Osteoblast (primary cell): Measurements from ENCODE around the gene MCC. TPM values are rescaled to one million over a fixed set of nuclear protein-coding genes. Genes with fewer than 3 reads are reported as not detected.

Experiments
- DNase-seq: peaks from one replicate; pipeline ENCODE4 v3.0.0; 2011; ENCODE audit warnings: low spot score, mixed read lengths; ENCODE audit not compliant: insufficient read length; ENCODE audit errors: missing footprints
- H2AFZ ChIP-seq: 2 replicates; pipeline ENCODE4 v1.6.0; 2011; ENCODE audit warnings: mild to moderate bottlenecking, low read length
- H3K27ac ChIP-seq: 2 replicates; pipeline ENCODE4 v1.5.1; 2011; ENCODE audit warnings: mild to moderate bottlenecking, low read depth, low read length, moderate library complexity
- H3K27me3 ChIP-seq: 2 replicates; pipeline ENCODE4 v1.6.0; 2012; ENCODE audit warnings: mild to moderate bottlenecking, control low read depth, inconsistent platforms, low read length, moderate library complexity; ENCODE audit not compliant: insufficient read depth
- H3K36me3 ChIP-seq: 2 replicates; pipeline ENCODE4 v1.5.1; 2011; ENCODE audit warnings: mild to moderate bottlenecking, low read length, control low read depth, moderate library complexity; ENCODE audit not compliant: insufficient read depth
- H3K4me1 ChIP-seq: 2 replicates; pipeline ENCODE4 v1.5.1; 2011; ENCODE audit warnings: mild to moderate bottlenecking, low read length, control low read depth, moderate library complexity; ENCODE audit not compliant: insufficient read depth
- H3K4me2 ChIP-seq: 2 replicates; pipeline ENCODE4 v1.6.0; 2011; ENCODE audit warnings: mild to moderate bottlenecking, low read length; ENCODE audit not compliant: insufficient read depth
- H3K4me3 ChIP-seq: fragments of 200-600 bp; sonication (generic); 3 replicates; pipeline ENCODE4 v1.5.1; 2012; ENCODE audit warnings: mild to moderate bottlenecking, low read length, inconsistent platforms; ENCODE audit not compliant: insufficient read depth
- H3K79me2 ChIP-seq: 2 replicates; pipeline ENCODE4 v1.6.0; 2012; ENCODE audit warnings: mild to moderate bottlenecking, low read length, control low read depth, inconsistent platforms; ENCODE audit not compliant: insufficient read depth
- H3K9me3 ChIP-seq: 2 replicates; pipeline ENCODE4 v1.5.1; 2011; ENCODE audit warnings: low read depth, low read length, control low read depth
- H4K20me1 ChIP-seq: 2 replicates; pipeline ENCODE4 v1.6.0; 2012; ENCODE audit warnings: mild to moderate bottlenecking, low read length, control low read depth; ENCODE audit not compliant: insufficient read depth
- total RNA-seq: library from RNA; depleted of rRNA; stranded (reverse); fragments of >200 nt; gene quantifications from 2 replicates; pipeline ENCODE4 v1.2.3, GENCODE V29; 2012
- TF ChIP-seq, protein P1 (sequence below): IDR thresholded peaks from 2 replicates; pipeline ENCODE4 v1.5.1; 2011; ENCODE audit warnings: mild to moderate bottlenecking, low read depth, low read length, moderate library complexity; ENCODE audit errors: extremely low read depth

MCC gene
- total RNA-seq, 1 donor: 45.6 TPM

DNA sequence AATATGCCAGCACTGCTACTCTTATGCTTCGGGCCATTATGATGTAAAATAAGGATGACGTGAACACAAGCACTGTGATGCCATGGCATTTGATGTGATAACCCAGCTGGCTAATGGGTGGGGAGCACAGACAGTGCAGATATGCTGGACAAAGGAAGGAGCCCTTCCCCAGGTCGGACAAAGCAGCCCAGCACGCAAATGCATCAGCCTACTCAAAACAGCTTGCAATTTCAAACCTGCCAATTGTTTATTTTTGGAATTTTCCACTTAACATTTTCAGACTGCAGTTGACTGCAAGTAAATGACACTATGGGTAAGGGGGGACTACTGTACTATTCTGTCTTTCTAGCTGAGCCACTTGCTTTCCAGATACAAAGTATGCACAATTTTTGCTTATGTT is 330.4 kb downstream of the MCC start:
- no peak overlapping the region for H3K27ac ChIP-seq
- TF ChIP-seq, protein P1, sequence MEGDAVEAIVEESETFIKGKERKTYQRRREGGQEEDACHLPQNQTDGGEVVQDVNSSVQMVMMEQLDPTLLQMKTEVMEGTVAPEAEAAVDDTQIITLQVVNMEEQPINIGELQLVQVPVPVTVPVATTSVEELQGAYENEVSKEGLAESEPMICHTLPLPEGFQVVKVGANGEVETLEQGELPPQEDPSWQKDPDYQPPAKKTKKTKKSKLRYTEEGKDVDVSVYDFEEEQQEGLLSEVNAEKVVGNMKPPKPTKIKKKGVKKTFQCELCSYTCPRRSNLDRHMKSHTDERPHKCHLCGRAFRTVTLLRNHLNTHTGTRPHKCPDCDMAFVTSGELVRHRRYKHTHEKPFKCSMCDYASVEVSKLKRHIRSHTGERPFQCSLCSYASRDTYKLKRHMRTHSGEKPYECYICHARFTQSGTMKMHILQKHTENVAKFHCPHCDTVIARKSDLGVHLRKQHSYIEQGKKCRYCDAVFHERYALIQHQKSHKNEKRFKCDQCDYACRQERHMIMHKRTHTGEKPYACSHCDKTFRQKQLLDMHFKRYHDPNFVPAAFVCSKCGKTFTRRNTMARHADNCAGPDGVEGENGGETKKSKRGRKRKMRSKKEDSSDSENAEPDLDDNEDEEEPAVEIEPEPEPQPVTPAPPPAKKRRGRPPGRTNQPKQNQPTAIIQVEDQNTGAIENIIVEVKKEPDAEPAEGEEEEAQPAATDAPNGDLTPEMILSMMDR: no peak
- H3K36me3 ChIP-seq: no peaks in the 10 kb centered on the region
- H3K79me2 ChIP-seq: no peaks in the 10 kb centered on the region
- H2AFZ ChIP-seq: no peak overlapping the region
- no peaks in the 10 kb centered on the region for H3K27me3 ChIP-seq
- H3K4me2 ChIP-seq: no peak overlapping the region
- no peak overlapping the region for H3K4me3 ChIP-seq
- H4K20me1 ChIP-seq: no peaks in the 10 kb centered on the region
- no peaks in the 10 kb centered on the region for H3K9me3 ChIP-seq
- DNase-seq: no peak
- H3K4me1 ChIP-seq: peaks cover 7% of the 10 kb centered on the region

DNA sequence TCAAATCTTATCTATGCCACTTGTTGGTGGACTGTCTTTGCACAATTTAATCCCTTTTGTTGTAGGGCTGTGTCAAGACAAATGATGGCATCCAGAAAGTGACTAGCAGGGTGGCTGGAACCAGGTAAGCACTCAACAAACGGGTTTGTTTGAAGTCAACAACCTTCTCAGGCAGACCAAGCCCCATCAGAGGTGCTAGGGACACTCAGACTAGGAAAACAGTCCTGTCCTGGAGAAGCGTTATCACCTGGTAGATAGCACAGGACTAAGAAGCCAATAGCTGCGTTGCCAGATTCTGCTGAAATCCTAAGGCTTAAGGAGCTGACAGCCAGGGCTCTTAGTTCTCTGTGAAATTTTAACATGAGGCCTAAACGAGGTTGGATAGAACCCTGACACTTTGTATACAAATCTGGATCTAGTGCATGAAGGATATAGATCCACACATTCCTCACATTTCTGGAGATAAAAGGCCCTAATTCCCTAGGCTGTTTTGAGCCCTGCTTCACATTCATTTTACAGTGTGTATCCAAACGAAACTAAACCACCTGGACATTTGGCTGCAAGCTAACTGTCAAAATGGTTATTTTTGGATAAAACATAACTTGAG is 331.9 kb downstream of the MCC start:
- H3K4me2 ChIP-seq: no peak overlapping the region
- no peaks in the 10 kb centered on the region for H3K9me3 ChIP-seq
- no peaks in the 10 kb centered on the region for H3K36me3 ChIP-seq
- H4K20me1 ChIP-seq: no peaks in the 10 kb centered on the region
- no peak overlapping the region for H3K4me3 ChIP-seq
- no peaks in the 10 kb centered on the region for H3K27me3 ChIP-seq
- H3K27ac ChIP-seq: no peak overlapping the region
- no peak for DNase-seq
- TF ChIP-seq, protein P1: no peak
- H3K4me1 ChIP-seq: no peaks in the 10 kb centered on the region
- no peak overlapping the region for H2AFZ ChIP-seq
- no peaks in the 10 kb centered on the region for H3K79me2 ChIP-seq

DNA sequence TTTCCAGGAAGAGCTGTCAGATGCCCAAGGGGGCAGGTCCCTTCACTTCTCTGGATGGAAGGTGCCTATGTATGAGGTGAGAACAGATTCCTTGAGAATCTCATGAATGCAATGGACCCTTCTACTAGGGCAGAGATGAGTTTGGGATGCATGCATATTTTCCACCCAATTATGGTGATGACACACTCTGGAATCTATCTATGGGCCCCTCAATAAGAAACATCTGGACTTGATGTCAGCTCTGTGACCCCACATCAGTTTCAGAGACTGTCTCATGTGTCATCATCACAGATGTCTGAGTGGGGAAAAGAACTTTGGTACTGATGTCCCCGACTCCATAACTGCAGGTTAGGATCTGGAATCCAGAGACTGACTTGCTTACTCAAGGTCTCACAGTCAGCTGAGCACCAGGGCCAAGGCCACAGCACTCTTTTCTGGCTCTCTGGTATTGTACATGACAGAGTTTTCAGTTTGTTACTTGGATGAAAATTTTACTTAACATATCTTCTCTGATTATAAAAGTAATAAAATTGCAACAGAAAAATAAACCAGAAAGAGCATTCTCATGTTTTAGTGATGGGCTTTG is 334.6 kb downstream of the MCC start:
- peak; percentile 58 for DNase-seq
- TF ChIP-seq, protein P1: no peak
- H3K4me2 ChIP-seq: no peak overlapping the region
- no peak overlapping the region for H3K27ac ChIP-seq
- H4K20me1 ChIP-seq: no peaks in the 10 kb centered on the region
- no peaks in the 10 kb centered on the region for H3K79me2 ChIP-seq
- peaks cover 9% of the 10 kb centered on the region for H3K4me1 ChIP-seq
- H3K4me3 ChIP-seq: no peak overlapping the region
- no peak overlapping the region for H2AFZ ChIP-seq
- H3K27me3 ChIP-seq: no peaks in the 10 kb centered on the region
- no peaks in the 10 kb centered on the region for H3K36me3 ChIP-seq
- no peaks in the 10 kb centered on the region for H3K9me3 ChIP-seq

DNA sequence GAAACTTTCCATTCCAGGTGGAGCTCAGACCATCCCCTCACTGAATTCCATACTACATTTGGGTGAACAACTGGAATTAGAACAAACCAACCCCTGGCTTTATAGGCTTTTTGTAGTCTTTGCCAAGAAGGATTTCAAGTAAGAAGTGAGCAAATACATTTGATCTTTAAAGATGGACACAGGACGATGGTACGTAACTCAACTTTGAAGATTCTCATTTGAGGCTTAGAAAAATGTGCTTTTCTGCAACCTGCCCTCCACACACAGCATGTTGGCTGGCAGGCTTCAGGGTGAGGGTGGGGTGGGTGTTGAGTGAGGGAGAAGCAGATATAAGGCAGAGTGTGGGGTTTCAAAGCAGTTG is 335.9 kb downstream of the MCC start:
- TF ChIP-seq, protein P1: no peak
- Histone ChIP-seq H3K27ac (no peak overlapping the region), H3K4me1 (peaks cover 13% of the 10 kb centered on the region), H4K20me1 (no peaks in the 10 kb centered on the region), H3K9me3 (no peaks in the 10 kb centered on the region), H2AFZ (no peak overlapping the region), H3K4me2 (no peak overlapping the region), H3K36me3 (no peaks in the 10 kb centered on the region), H3K79me2 (no peaks in the 10 kb centered on the region), H3K27me3 (no peaks in the 10 kb centered on the region), H3K4me3 (no peak overlapping the region)
- no peak for DNase-seq
